A549 (cell line): Measurements from ENCODE around the gene XRRA1. TPM values are rescaled to one million over a fixed set of nuclear protein-coding genes. Genes with fewer than 3 reads are reported as not detected.

Source experiments
- ATAC-seq, 2 experiments: fragments of 200-7000 bp in 1 of 2; fragments of >200 bp in 1 of 2; cut with Nextera tagmentation in 1 of 2; cut with Tn5 transposase in 1 of 2; 3 replicates each; pipeline versions ENCODE4 v1.8.0 to v1.9.1; 2018 to 2020; ENCODE audit warnings: mild to moderate bottlenecking in 1 of 2, moderate library complexity in 1 of 2
- CTCF ChIA-PET: fragments of 300-600 bp; sonication (Branson Sonifier 250); formaldehyde crosslinking; extraction: SDS; loops from one replicate; lab custom pipeline; 2021; ENCODE audit warnings: antibody characterized with exemption, inconsistent platforms; lab: Yijun Ruan, JAX
- POLR2A ChIA-PET: fragments of 350-600 bp; formaldehyde crosslinking; extraction: SDS; loops from one replicate; lab custom pipeline; 2021; ENCODE audit warnings: antibody characterized with exemption, inconsistent platforms; lab: Yijun Ruan, JAX
- DNase-seq, 2 experiments: peaks; one replicate each; pipeline versions ENCODE4 v3.0.0 to v3.0.0-alpha.2; 2011 to 2016; ENCODE audit warnings: low read depth in 1 of 2, low spot score in 1 of 2
- FAIRE-seq: peaks from 2 replicates; lab custom pipeline; 2011; peaks lifted over from hg19 to GRCh38; lab: Jason Lieb, UNC
- H3K27ac ChIP-seq, 2 experiments: fragments of >200 bp; sonication (Bioruptor Twin); formaldehyde crosslinking; 3 replicates each; pipeline ENCODE4 v1.5.1; 2016 to 2017
- H3K4me1 ChIP-seq: fragments of >200 bp; sonication (Bioruptor Twin); formaldehyde crosslinking; 3 replicates; pipeline ENCODE4 v1.6.1; 2016
- H3K4me2 ChIP-seq: fragments of >200 bp; sonication (Bioruptor Twin); formaldehyde crosslinking; 3 replicates; pipeline ENCODE4 v1.6.1; 2016
- H3K4me3 ChIP-seq: fragments of >200 bp; sonication (Bioruptor Twin); formaldehyde crosslinking; 3 replicates; pipeline ENCODE4 v1.5.1; 2016
- H3K9me3 ChIP-seq: fragments of >200 bp; sonication (Bioruptor Twin); formaldehyde crosslinking; 3 replicates; pipeline ENCODE4 v1.6.1; 2016
- BCL3 ChIP-seq: fragments of >200 bp; sonication (Bioruptor Twin); formaldehyde crosslinking; IDR thresholded peaks from 3 replicates; pipeline ENCODE4 v1.6.1; 2016
- CBX2 ChIP-seq: fragments of 200-600 bp; sonication (generic); IDR thresholded peaks from 2 replicates; pipeline ENCODE4 v1.6.1; 2016; ENCODE audit warnings: low read depth, mild to moderate bottlenecking, borderline replicate concordance
- CBX8 ChIP-seq: fragments of 200-600 bp; sonication (generic); IDR thresholded peaks from 2 replicates; pipeline ENCODE4 v1.6.1; 2016
- CHD2 ChIP-seq: fragments of 150-350 bp; IDR thresholded peaks from 2 replicates; pipeline ENCODE4 v1.6.1; 2014; ENCODE audit warnings: low read length; ENCODE audit not compliant: partially characterized antibody
- EHF ChIP-seq: fragments of 250-450 bp; sonication (Bioruptor Pico); IDR thresholded peaks from 2 replicates; pipeline ENCODE4 v1.5.0; 2020; ENCODE audit warnings: mild to moderate bottlenecking
- EHMT2 ChIP-seq: fragments of 200-600 bp; sonication (generic); IDR thresholded peaks from 2 replicates; pipeline ENCODE4 v1.6.1; 2016; ENCODE audit warnings: antibody characterized with exemption, low read depth, mild to moderate bottlenecking, moderate library complexity
- ELK1 ChIP-seq: fragments of 150-350 bp; IDR thresholded peaks from 2 replicates; pipeline ENCODE4 v1.6.1; 2014; ENCODE audit warnings: low read depth, mild to moderate bottlenecking, low read length
- EP300 ChIP-seq, 2 experiments: fragments of >200 bp; sonication (Bioruptor Twin); formaldehyde crosslinking; IDR thresholded peaks; 2 replicates in 1 of 2; 3 replicates in 1 of 2; pipeline ENCODE4 v1.6.1; 2016 to 2017
- FOSL2 ChIP-seq, 2 experiments: fragments of 450-650 bp in 1 of 2; fragments of >200 bp in 1 of 2; sonication (Bioruptor Twin) in 1 of 2; formaldehyde crosslinking; IDR thresholded peaks; 2 replicates each; pipeline versions ENCODE4 v1.5.0 to v1.6.1; 2016 to 2020; ENCODE audit warnings: mild to moderate bottlenecking in 1 of 2, moderate library complexity in 1 of 2
- HMGXB4 ChIP-seq: fragments of 250-450 bp; sonication (Bioruptor Pico); IDR thresholded peaks from 2 replicates; pipeline ENCODE4 v1.5.0; 2021; ENCODE audit warnings: mild to moderate bottlenecking, moderate library complexity, borderline replicate concordance
- HOXB13 ChIP-seq: fragments of 250-450 bp; sonication (Bioruptor Pico); IDR thresholded peaks from 2 replicates; pipeline ENCODE4 v1.5.0; 2020; ENCODE audit warnings: low read depth, mild to moderate bottlenecking, moderate library complexity
- HOXB5 ChIP-seq: fragments of 250-450 bp; sonication (Bioruptor Pico); IDR thresholded peaks from 2 replicates; pipeline ENCODE4 v1.5.0; 2020; ENCODE audit warnings: mild to moderate bottlenecking, moderate library complexity
- JUN ChIP-seq, 2 experiments: fragments of >200 bp; sonication (Bioruptor Twin); formaldehyde crosslinking; IDR thresholded peaks; 2 replicates in 1 of 2; 3 replicates in 1 of 2; pipeline ENCODE4 v1.6.1; 2016 to 2017
- JUNB ChIP-seq: fragments of >200 bp; sonication (Bioruptor Twin); formaldehyde crosslinking; IDR thresholded peaks from 2 replicates; pipeline ENCODE4 v1.6.1; 2016
- KDM1A ChIP-seq: fragments of 200-600 bp; sonication (generic); IDR thresholded peaks from 2 replicates; pipeline ENCODE4 v1.6.1; 2016; ENCODE audit warnings: low read depth, mild to moderate bottlenecking
- NPAS2 ChIP-seq: fragments of 250-450 bp; sonication (Bioruptor Pico); IDR thresholded peaks from 2 replicates; pipeline ENCODE4 v1.8.0; 2022; ENCODE audit warnings: mild to moderate bottlenecking, moderate library complexity, borderline replicate concordance
- POLR2A ChIP-seq: IDR thresholded peaks from 2 replicates; pipeline ENCODE4 v1.6.1; 2012; ENCODE audit warnings: mild to moderate bottlenecking, low read length
- REST ChIP-seq: fragments of 200-600 bp; sonication (generic); IDR thresholded peaks from 2 replicates; pipeline ENCODE4 v1.6.1; 2016; ENCODE audit warnings: antibody characterized with exemption, mild to moderate bottlenecking, moderate library complexity
- SMC3 ChIP-seq: fragments of >200 bp; sonication (Bioruptor Twin); formaldehyde crosslinking; IDR thresholded peaks from 3 replicates; pipeline ENCODE4 v1.6.1; 2018; ENCODE audit warnings: inconsistent platforms
- TP53 ChIP-seq: fragments of 250-450 bp; sonication (Bioruptor Pico); IDR thresholded peaks from 2 replicates; pipeline ENCODE4 v1.5.0; 2021; ENCODE audit warnings: mild to moderate bottlenecking, moderate library complexity
- WGBS: methylation state at CpG from one replicate; pipeline ENCODE4 v1.1.6; 2017; ENCODE audit errors: missing lambda C conversion rate; 5-methylcytosine and 5-hydroxymethylcytosine counted together
- polyA plus RNA-seq, 4 experiments: library from polyadenylated mRNA; depleted of rRNA in 3 of 4; stranded (reverse); fragments of >200 nt; fragmentation: RNase III in 1 of 4; extraction: RNeasy Plus Mini Kit Qiagen cat#74134 plus additional on column Dnase treatment in 1 of 4; gene quantifications; 2 replicates in 3 of 4; 3 replicates in 1 of 4; pipeline ENCODE4 v1.2.3, GENCODE V29; 2011 to 2017
- TF ChIP-seq, protein P1 (sequence below): IDR thresholded peaks from 2 replicates; pipeline ENCODE4 v1.6.1; 2012; ENCODE audit warnings: low read depth, borderline replicate concordance
- TF ChIP-seq, protein P2 (sequence below): fragments of 450-650 bp; IDR thresholded peaks from 2 replicates; pipeline ENCODE4 v1.6.1; 2014; ENCODE audit warnings: antibody characterized with exemption

XRRA1 gene
- polyA plus RNA-seq, 2 of the 4 experiments (the other 2 are of a cell fraction), result 6.6 to 10.6 TPM

- TF ChIP-seq JUNB (no peak), CHD2 (no peak), SMC3 (no peak), TP53 (CRISPR knock-in tag) (no peak), NPAS2 (CRISPR knock-in tag) (no peak), REST (no peak)
- TF ChIP-seq, protein P1, sequence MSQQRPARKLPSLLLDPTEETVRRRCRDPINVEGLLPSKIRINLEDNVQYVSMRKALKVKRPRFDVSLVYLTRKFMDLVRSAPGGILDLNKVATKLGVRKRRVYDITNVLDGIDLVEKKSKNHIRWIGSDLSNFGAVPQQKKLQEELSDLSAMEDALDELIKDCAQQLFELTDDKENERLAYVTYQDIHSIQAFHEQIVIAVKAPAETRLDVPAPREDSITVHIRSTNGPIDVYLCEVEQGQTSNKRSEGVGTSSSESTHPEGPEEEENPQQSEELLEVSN, result no peak
Observed at GRCh38 chr11:74860743-74861142, 88.1 kb downstream of the XRRA1 start (continued).

- H3K9me3 ChIP-seq, result no peaks in the 10 kb centered on the region
- H3K27ac ChIP-seq, result no peak overlapping the region
- TF ChIP-seq, protein P2, sequence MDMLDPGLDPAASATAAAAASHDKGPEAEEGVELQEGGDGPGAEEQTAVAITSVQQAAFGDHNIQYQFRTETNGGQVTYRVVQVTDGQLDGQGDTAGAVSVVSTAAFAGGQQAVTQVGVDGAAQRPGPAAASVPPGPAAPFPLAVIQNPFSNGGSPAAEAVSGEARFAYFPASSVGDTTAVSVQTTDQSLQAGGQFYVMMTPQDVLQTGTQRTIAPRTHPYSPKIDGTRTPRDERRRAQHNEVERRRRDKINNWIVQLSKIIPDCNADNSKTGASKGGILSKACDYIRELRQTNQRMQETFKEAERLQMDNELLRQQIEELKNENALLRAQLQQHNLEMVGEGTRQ, result peak; percentile 37
- no peak for TF ChIP-seq BCL3
- ChIA-PET POLR2A (no interaction called here), CTCF (interaction anchor here (0.5 kb wide), 1 partner anchor 77 kb away, joined by 4 read pairs; no protein-coding TSS in a partner anchor)
- no peak overlapping the region for H3K4me2 ChIP-seq
- FAIRE-seq, result no peak
- ATAC-seq, result no peak
- H3K4me3 ChIP-seq, result no peak overlapping the region
- peaks cover 6% of the 10 kb centered on the region; the same call in 2 of the 3 replicates for H3K4me1 ChIP-seq
- DNase-seq, result no peak
- WGBS, result 92% methylated on average over 4 of the region's 4 CpGs
Observed at GRCh38 chr11:74853223-74853622, 95.7 kb downstream of the XRRA1 start.

GRCh38 chr11:74849525-74850391 is 99.1 kb downstream of the XRRA1 start:
- 75% methylated on average over 7 of the region's 7 CpGs for WGBS
- no peak for DNase-seq
- ChIA-PET POLR2A (no interaction called here), CTCF (interaction anchor here (1.0 kb wide), 1 partner anchor 22 kb away, joined by 3 read pairs; no protein-coding TSS in a partner anchor)
- no peak overlapping the region for H3K4me3 ChIP-seq
- H3K27ac ChIP-seq, result no peak overlapping the region
- FAIRE-seq, result no peak
- H3K4me2 ChIP-seq, result no peak overlapping the region
- peak in 1 of 2 experiments; percentile 15; a peak in 2 of 6 replicates for ATAC-seq
- no peaks in the 10 kb centered on the region for H3K9me3 ChIP-seq
- H3K4me1 ChIP-seq, result peaks cover 6% of the 10 kb centered on the region; the same call in 2 of the 3 replicates
- TF ChIP-seq CBX2 (no peak), CHD2 (no peak), EP300 (IDR thresholded peaks at IDR 0.05) (no peak), KDM1A (no peak), HMGXB4 (CRISPR knock-in tag) (no peak), CBX8 (no peak), EHF (CRISPR knock-in tag) (no peak), JUN (IDR thresholded peaks at IDR 0.05) (no peak), HOXB5 (CRISPR knock-in tag) (no peak), ELK1 (no peak), POLR2A (no peak), EHMT2 (no peak), HOXB13 (CRISPR knock-in tag) (no peak), FOSL2 (IDR thresholded peaks at IDR 0.05) (no peak), FOSL2 (CRISPR knock-in tag; IDR thresholded peaks at IDR 0.05) (no peak)
